ENCODE results near the gene ITIH4. TPM values are rescaled to one million over a fixed set of nuclear protein-coding genes. Genes with fewer than 3 reads are reported as not detected.

Gene ITIH4
- polyA plus RNA-seq, 1 donor from 2014 or later, result not detected

DNA sequence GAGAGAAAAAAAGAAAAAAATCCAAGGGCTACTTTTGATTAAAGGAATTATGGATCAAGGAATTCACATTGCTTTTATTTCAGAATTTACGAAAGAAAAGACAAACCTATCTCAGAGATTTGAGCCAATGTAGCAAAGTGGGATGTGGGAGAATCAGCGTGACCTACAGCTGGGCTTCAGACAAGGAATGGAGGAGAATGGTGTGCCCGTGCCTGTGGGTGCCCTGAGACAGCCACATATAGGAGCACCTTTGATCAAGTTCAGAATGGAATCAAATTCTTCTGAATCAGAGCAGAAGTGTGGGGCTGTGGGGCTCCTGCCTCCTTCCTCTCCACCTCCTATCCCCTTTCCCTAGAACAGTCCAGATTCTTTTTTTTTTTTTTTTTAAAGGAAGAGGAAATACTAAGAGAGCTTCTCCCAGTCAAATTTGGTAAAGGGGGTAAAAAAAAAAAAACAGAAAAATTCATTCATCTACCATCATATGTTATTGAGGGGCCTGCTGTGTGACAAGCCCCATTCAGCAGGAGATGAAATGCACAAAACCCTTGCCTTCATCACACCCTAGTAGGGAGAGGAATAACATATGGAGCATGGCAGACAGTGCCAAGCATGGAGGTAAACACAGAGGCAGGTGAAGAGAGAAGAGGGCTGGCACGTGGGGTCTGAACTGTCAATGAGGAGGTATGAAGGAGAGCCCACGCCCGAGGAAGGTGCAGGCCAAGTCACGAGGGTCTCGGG is 29.4 kb upstream of the ITIH4 start:
- H3K4me1 Mint-ChIP-seq, result peaks cover 0 to 7% (median 5%) of the 10 kb centered on the region in 3 donors
- peaks cover 0 to 4% (median 3%) of the 10 kb centered on the region in 3 donors for H3K9me3 Mint-ChIP-seq
- no peak overlapping the region for H3K4me3 Mint-ChIP-seq
- peaks cover 11% of the 10 kb centered on the region for H3K36me3 Mint-ChIP-seq
- H3K27me3 Mint-ChIP-seq, result no peaks in the 10 kb centered on the region
- H3K27ac Mint-ChIP-seq, result no peak overlapping the region

DNA sequence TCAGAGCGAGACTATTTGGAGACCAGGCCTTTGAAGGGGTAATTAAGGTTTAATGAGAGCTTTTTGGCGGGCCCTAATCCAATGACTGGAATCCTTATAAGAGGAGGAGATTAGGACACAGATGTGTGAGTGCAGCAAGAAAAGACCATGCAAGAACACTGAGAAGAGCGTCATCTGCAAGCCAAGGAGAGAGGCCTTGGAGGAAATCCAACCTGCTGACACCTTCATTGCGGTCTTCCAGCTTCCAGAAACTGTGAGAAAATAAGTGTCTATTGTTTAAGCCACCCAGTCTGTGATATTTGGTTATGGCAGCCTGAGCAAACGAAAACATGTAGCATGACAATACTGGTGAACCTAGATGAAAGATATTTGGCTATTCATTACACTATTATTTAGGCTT is 27.4 kb upstream of the ITIH4 start:
- Mint-ChIP-seq H3K27ac (no peak overlapping the region), H3K9me3 (no peaks in the 10 kb centered on the region), H3K36me3 (peaks cover 5% of the 10 kb centered on the region), H3K4me1 (peaks cover 0 to 7% (median 5%) of the 10 kb centered on the region in 3 donors), H3K4me3 (no peak overlapping the region), H3K27me3 (no peaks in the 10 kb centered on the region)

DNA sequence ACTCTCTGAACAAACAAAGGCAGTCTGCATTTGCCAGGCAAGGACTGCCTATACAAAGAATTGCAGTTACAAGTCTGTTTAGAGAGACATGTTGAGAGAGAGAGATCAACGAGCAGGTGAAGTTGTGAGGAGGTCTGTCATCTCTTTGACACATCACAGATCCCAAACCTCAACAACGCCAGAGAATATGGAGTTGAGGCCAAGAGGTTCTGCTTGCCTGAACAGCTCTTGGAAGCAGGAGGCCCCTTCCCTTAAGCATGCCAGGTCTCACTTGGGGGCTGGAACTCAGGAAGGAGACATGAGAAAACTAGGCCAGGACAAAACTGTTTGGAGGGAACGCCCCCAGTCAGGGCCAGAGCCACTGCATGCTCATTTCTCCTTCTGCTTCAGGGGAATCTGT is 26.7 kb upstream of the ITIH4 start:
- Mint-ChIP-seq H3K4me1 (peaks cover 0 to 7% (median 5%) of the 10 kb centered on the region in 3 donors), H3K27me3 (no peaks in the 10 kb centered on the region), H3K36me3 (peaks cover 1% of the 10 kb centered on the region), H3K4me3 (no peak overlapping the region), H3K9me3 (no peaks in the 10 kb centered on the region), H3K27ac (no peak overlapping the region)

DNA sequence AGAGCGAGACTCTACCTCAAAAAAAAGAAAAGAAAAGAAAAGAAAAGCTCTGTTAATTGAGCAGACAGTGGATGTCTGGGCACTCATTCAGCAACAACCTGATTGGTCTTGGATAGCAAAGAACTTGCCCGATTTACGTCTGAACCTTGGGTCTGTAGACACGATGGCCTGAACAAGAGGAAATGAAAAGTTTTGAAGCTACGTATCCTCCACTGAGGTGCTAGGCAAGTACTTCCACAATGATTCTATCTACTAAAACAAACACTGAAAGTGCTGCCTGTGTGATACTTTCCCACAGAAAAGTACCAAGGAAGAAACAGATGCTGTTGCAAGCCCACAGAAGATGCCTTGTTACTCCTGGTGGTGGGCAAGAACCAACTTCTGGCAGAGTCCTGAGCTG is 26.2 kb upstream of the ITIH4 start:
- H3K4me3 Mint-ChIP-seq, result no peak overlapping the region
- H3K27ac Mint-ChIP-seq, result no peak overlapping the region
- H3K9me3 Mint-ChIP-seq, result no peaks in the 10 kb centered on the region
- no peaks in the 10 kb centered on the region for H3K27me3 Mint-ChIP-seq
- peaks cover 0 to 7% (median 2%) of the 10 kb centered on the region in 3 donors for H3K4me1 Mint-ChIP-seq
- peaks cover 4% of the 10 kb centered on the region for H3K36me3 Mint-ChIP-seq

DNA sequence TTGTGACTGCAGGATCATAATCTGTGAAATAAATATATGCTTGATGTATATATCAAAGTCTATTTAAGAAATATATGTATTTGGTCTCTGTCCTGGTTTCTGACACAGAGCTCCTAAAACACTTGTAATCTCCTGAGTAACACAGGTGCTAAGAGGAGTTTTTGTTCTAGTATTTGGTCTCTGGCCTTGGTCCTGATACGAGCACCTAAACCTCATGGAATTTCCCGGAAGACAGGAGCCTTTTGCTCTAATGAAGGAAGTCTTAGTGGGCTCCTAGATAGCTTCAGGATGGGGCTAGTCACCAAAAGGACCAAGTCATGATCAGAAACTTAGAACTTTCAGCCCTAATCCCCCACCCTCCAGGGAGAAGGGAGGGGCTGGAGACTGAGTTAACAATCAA is 23.5 kb upstream of the ITIH4 start:
- Mint-ChIP-seq H3K36me3 (peaks cover 4% of the 10 kb centered on the region), H3K9me3 (no peaks in the 10 kb centered on the region)

DNA sequence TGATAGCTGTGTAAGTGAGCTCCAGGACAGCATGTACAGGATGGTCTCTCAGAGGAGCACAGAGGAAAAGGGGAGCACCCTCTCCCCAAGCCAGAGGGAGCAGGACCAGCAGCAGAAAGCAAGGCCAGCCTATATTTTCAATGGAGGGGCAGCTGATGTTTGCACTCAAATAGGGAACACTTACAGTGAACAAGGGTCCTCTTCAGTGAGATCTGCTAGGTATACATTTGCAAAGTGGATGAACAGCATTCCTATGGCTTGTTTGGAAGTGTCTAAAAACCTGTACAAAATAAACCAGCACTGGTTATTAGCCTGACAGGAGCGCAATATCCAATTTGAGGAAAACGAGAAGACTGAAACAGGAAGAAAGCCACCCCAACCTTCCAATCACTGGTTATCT is 21.9 kb upstream of the ITIH4 start:
- no peak overlapping the region for H3K27ac Mint-ChIP-seq
- H3K4me1 Mint-ChIP-seq, result no peaks in the 10 kb centered on the region
- peaks cover 2% of the 10 kb centered on the region for H3K36me3 Mint-ChIP-seq

More for the DNA sequence above, 23.5 kb upstream of the ITIH4 start:
- H3K4me1 Mint-ChIP-seq, result no peaks in the 10 kb centered on the region
- no peak overlapping the region for H3K4me3 Mint-ChIP-seq
- H3K27ac Mint-ChIP-seq, result no peak overlapping the region
- H3K27me3 Mint-ChIP-seq, result no peaks in the 10 kb centered on the region

DNA sequence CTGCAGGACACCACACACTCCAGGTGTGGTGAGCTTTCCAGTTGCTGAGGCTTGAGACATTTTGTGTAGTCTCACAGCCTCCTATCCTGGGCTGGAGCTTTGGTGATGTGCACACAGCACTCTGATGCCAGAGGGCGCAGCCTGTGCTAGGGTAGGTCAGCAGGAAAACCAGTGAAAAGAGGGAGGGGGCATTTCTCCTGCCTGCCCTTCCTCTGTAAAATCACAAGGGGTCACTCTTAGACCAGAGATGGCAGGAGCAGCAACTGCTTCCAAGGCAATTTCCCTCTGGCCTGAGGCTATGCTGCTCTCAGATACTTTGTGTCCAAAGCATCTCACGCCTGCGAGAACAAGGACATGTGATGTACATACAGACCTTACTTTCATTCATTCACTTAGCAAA is 20.9 kb upstream of the ITIH4 start:
- no peaks in the 10 kb centered on the region for H3K4me1 Mint-ChIP-seq
- no peaks in the 10 kb centered on the region for H3K27me3 Mint-ChIP-seq
- H3K9me3 Mint-ChIP-seq, result no peaks in the 10 kb centered on the region
- no peak overlapping the region for H3K27ac Mint-ChIP-seq
- H3K4me3 Mint-ChIP-seq, result no peak overlapping the region
- peaks cover 2% of the 10 kb centered on the region for H3K36me3 Mint-ChIP-seq

More for the DNA sequence above, 21.9 kb upstream of the ITIH4 start:
- no peaks in the 10 kb centered on the region for H3K9me3 Mint-ChIP-seq
- no peaks in the 10 kb centered on the region for H3K27me3 Mint-ChIP-seq
- peak overlapping the region in 1 of 4 donors; percentile 25 for H3K4me3 Mint-ChIP-seq

DNA sequence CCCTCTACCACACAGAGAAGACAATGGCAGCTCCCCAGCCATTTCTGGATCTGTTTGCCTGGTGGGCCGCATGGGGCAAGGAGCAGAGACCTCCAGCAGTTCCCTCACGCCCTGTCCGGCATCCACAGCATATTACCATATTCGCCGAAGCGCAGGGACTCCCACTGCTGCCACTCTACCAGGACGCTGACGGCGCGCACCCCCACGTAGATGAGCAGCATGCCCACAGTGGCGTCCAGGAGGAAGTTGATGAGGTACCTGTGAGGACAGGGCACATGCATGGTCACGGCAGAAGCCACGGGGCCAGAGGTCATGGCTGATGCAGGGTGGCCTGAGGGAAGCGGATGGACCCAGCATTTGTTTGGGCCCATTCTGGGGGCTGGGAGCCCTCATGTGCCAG is 19.2 kb upstream of the ITIH4 start:
- no peak overlapping the region for H3K27ac Mint-ChIP-seq
- H3K4me3 Mint-ChIP-seq, result no peak overlapping the region
- H3K4me1 Mint-ChIP-seq, result no peaks in the 10 kb centered on the region
- H3K36me3 Mint-ChIP-seq, result peaks cover 2% of the 10 kb centered on the region
- H3K9me3 Mint-ChIP-seq, result no peaks in the 10 kb centered on the region
- H3K27me3 Mint-ChIP-seq, result no peaks in the 10 kb centered on the region

DNA sequence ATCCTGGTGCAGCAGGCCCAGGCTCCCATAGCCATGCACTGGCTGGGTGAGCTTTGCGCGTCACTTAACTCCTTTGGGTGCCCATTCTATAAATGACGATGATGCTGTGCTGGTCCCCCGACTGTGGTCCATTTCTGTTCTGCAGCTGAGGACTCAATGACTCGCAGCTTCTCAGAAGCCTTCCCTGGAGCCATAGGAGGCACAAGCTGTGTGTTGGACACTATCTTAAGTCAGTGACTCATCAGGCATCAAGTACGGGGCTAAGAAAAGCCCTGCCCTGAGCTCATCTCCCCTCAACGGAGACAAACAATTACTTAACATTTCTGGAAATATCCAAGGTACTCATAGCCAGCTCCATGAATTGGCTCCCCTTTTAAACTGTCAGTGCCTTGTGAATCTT is 18.1 kb upstream of the ITIH4 start:
- Mint-ChIP-seq H3K27me3 (no peaks in the 10 kb centered on the region), H3K4me3 (no peak overlapping the region), H3K4me1 (no peaks in the 10 kb centered on the region), H3K9me3 (no peaks in the 10 kb centered on the region), H3K36me3 (peaks cover 2% of the 10 kb centered on the region), H3K27ac (no peak overlapping the region)

DNA sequence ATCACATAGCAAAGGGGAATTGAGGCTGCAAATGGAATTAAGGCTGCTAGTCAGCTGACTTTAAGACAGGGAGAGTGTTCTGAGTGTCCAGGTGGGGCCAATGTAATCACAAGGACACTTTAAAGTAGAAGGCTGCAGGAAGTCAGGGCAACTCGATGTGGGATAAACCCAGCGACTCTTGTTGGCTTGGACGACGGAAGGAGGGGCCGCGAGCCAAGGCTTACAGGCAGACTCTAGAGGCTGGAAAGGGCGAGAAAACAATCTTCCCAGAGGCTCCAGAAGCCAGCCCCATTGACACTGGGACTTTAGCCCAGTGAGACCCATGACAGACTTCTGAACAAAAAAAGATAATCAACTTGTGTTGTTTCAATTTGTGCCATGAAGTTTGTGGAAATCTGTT is 17.3 kb upstream of the ITIH4 start:
- Mint-ChIP-seq H3K27ac (no peak overlapping the region), H3K9me3 (no peaks in the 10 kb centered on the region), H3K4me3 (no peak overlapping the region), H3K36me3 (peaks cover 2% of the 10 kb centered on the region), H3K27me3 (no peaks in the 10 kb centered on the region), H3K4me1 (no peaks in the 10 kb centered on the region)

DNA sequence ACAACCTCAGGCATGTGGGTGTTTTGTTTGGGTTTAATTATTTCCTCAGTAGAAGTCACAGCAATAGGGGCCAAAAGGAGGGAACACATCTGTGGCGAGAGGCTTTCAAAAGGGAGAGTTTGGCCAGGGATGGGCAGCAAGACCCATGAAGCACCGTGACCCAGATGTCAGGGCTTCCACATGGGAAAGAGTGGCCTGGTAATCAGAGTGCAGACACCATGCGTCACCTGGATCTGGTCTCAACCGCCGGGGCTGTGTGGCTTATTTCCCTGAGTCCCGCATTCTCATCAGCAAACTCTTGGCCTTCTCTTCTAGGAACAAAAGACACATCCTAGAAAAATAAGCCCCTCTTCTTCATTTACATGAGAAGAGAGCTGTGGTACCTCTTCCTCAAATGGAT is 16.8 kb upstream of the ITIH4 start:
- Mint-ChIP-seq H3K36me3 (peaks cover 2% of the 10 kb centered on the region), H3K27me3 (no peaks in the 10 kb centered on the region), H3K9me3 (no peaks in the 10 kb centered on the region), H3K27ac (no peak overlapping the region), H3K4me3 (no peak overlapping the region), H3K4me1 (no peaks in the 10 kb centered on the region)

DNA sequence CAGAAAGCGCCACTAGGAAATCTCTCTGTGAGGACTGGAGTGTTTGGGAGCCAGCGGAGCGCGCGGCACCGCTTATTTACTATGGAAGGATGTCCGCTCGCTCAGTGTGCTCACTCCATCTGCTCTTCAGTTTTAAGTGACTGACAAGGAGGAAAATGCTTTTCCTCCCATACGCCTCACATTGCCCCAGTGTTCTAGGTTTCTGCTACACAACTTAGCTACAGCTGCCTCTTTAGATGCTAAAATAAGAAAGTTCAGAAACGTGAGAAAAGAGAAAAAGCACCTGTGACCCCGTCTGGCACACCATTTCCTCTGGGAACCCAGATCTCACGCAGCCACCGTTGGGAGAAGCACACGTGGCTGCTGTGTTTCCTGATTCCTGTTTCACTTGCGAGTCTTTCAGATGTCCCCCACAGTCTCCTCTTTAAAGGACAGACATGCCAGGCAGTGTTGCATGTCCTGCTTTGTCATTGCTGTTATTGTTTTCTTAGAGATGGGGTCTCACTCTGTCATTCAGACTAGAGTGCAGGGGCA is 16.0 kb upstream of the ITIH4 start:
- Mint-ChIP-seq H3K36me3 (no peaks in the 10 kb centered on the region), H3K27ac (no peak overlapping the region), H3K9me3 (no peaks in the 10 kb centered on the region), H3K4me3 (no peak overlapping the region), H3K4me1 (no peaks in the 10 kb centered on the region), H3K27me3 (no peaks in the 10 kb centered on the region)

DNA sequence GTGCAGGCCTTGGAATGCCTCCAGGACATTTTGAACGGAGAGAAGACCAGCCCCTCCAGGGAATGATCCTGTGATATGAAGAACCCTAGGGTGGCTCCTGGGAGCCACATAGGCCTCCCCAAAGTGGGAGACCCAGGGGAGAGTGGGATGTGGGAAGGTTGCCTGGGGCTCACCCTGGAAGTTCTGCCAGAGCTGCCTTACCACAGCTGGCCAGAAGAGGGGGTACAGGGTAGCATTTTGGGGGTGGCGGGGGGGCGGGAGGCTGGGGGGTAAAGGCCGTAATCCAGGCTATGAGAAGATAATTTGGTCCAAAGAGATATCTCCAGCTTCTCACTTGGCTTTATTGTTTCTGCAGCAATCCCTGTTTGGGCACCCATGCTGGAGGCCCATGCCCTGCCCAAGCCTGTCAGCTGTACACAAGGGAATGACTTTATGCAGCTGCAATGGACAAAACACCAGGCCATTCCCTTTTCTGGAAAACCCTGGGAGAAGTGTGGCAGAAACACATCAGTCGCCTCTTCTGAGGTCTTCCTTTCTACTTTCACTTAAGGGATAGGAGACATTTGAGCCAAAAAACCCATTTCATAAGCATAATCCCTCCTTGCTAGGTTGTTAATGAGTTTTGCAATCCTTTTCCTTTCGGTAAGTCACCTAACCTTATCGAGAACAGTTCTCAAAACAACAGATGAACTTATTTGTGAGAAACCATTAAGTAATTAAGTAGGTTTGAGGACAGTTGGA is 15.4 kb upstream of the ITIH4 start:
- H3K9me3 Mint-ChIP-seq, result no peaks in the 10 kb centered on the region
- no peaks in the 10 kb centered on the region for H3K4me1 Mint-ChIP-seq
- H3K36me3 Mint-ChIP-seq, result no peaks in the 10 kb centered on the region
- no peak overlapping the region for H3K27ac Mint-ChIP-seq
- no peak overlapping the region for H3K4me3 Mint-ChIP-seq
- H3K27me3 Mint-ChIP-seq, result no peaks in the 10 kb centered on the region

DNA sequence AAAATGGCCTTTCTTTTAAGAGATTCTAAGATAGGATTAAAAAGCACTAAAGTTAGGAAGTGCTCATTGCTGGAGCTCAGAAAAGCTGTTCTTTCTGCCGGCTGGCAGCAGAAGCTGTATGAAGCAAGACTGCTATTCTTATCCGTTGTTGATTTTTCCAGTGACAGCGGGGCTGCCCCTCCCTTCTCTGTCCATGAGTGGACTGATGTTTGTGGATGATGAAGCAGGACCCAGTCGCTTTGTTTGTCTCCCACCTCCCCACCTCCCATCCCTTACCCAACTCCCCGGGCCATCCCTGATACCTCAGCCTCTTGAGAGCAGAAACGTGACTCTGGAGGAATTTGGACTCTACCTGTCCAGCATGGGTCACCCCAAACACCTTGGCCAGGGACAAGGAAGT is 14.7 kb upstream of the ITIH4 start:
- H3K27me3 Mint-ChIP-seq, result no peaks in the 10 kb centered on the region
- H3K27ac Mint-ChIP-seq, result no peak overlapping the region
- no peaks in the 10 kb centered on the region for H3K36me3 Mint-ChIP-seq
- no peak overlapping the region for H3K4me3 Mint-ChIP-seq
- H3K9me3 Mint-ChIP-seq, result no peaks in the 10 kb centered on the region
- no peaks in the 10 kb centered on the region for H3K4me1 Mint-ChIP-seq

DNA sequence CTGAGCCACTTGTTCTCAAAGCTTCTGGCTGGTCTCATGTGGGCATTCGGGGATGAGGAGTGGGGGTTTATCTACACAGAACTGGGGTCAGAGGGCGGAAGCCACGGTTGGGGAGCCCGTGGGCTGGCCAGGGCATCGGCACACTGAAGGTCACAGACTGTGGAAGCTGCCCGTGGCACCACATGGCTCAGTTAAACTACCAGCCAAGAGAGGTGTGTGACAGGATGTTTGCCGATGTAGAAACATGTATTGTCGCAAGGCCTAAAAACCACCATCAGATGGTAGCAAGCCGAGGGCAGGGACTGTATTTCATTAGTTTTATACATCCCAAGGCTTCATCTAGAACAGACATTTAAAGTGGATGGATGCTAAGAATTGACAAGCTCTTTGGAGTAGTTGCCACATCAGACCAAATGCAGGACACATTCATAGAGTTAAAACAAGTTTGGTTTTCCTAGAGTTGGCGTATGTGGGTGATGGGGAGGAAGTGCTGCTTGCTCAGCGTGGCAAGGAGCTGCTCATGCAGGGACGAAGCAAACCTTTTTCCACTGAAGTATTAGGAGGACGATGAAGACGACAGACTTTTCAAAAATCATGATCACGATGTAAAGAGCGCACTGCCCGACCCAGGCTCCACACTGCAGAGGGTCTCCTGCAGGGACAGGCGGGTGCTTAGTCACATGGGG is 14.0 kb upstream of the ITIH4 start:
- Mint-ChIP-seq H3K36me3 (no peaks in the 10 kb centered on the region), H3K27ac (no peak overlapping the region), H3K4me3 (no peak overlapping the region), H3K4me1 (no peaks in the 10 kb centered on the region), H3K27me3 (no peaks in the 10 kb centered on the region), H3K9me3 (no peaks in the 10 kb centered on the region)

All from IgD-negative memory B cell (primary cell).